GM12878 (cell line): ENCODE results near the gene MEIKIN. TPM values are rescaled to one million over a fixed set of nuclear protein-coding genes. Genes with fewer than 3 reads are reported as not detected.

Source experiments
- ATAC-seq: fragments of 200-7000 bp; cut with Tn5 transposase; 3 replicates; pipeline ENCODE4 v1.9.1; 2020; ENCODE audit warnings: mild to moderate bottlenecking, moderate library complexity
- BruUV-seq: library from RNA; stranded (reverse); fragments of 400-500 nt; replicated peaks from 2 replicates; lab custom pipeline; 2021; lab: Mats Ljungman, UMichigan
- CTCF ChIA-PET: fragments of 300-600 bp; sonication (Branson Sonifier 250); formaldehyde crosslinking; extraction: SDS; loops from one replicate; lab custom pipeline; 2021; ENCODE audit warnings: inconsistent platforms; lab: Yijun Ruan, JAX
- POLR2A ChIA-PET: fragments of 350-600 bp; formaldehyde crosslinking; extraction: SDS; loops from one replicate; lab custom pipeline; 2021; ENCODE audit warnings: inconsistent platforms; lab: Charles Lee
- RAD21 ChIA-PET: fragments of 300-600 bp; sonication (Branson Sonifier 250); formaldehyde crosslinking; loops from one replicate; lab custom pipeline; 2023; ENCODE audit warnings: antibody characterized with exemption; ENCODE audit not compliant: unreplicated experiment; lab: Charles Lee
- SMC1A ChIA-PET: fragments of 300-600 bp; sonication (Branson Sonifier 250); formaldehyde crosslinking; loops from one replicate; lab custom pipeline; 2023; ENCODE audit not compliant: unreplicated experiment, uncharacterized antibody; lab: Charles Lee
- DNase-seq: peaks from one replicate; pipeline ENCODE4 v3.0.0-alpha.2; 2011; ENCODE audit warnings: low read depth, low spot score
- FAIRE-seq: peaks from 3 replicates; lab custom pipeline; 2011; peaks lifted over from hg19 to GRCh38; lab: Jason Lieb, UNC
- H2AFZ ChIP-seq: 2 replicates; pipeline ENCODE4 v1.6.0; 2011; ENCODE audit warnings: low read depth, low read length, control low read depth; ENCODE audit not compliant: control insufficient read depth
- H3K27ac ChIP-seq: 2 replicates; pipeline ENCODE4 v1.5.1; 2011; ENCODE audit warnings: control low read depth; ENCODE audit not compliant: control insufficient read depth, insufficient read depth
- H3K27me3 ChIP-seq, 2 experiments: replicated peaks in 1 of 2; 2 replicates each; pipeline versions ENCODE4 v1.6.0 to v1.6.1; 2011; ENCODE audit warnings: low read length in 1 of 2; ENCODE audit not compliant: control insufficient read depth in 2 of 2, insufficient read depth in 2 of 2
- H3K36me3 ChIP-seq, 2 experiments: 2 replicates each; pipeline ENCODE4 v1.5.1; 2011; ENCODE audit warnings: low read length in 1 of 2; ENCODE audit not compliant: control insufficient read depth in 2 of 2, insufficient read depth in 2 of 2
- H3K4me1 ChIP-seq: 2 replicates; pipeline ENCODE4 v1.6.1; 2011; ENCODE audit warnings: mild to moderate bottlenecking, low read length, moderate library complexity, mixed read lengths; ENCODE audit not compliant: control insufficient read depth, insufficient read depth
- H3K4me2 ChIP-seq: 2 replicates; pipeline ENCODE4 v1.6.0; 2011; ENCODE audit warnings: control low read depth; ENCODE audit not compliant: control insufficient read depth, insufficient read depth
- H3K4me3 ChIP-seq: fragments of 200-600 bp; sonication (generic); 2 replicates; pipeline ENCODE4 v1.5.1; 2016
- H3K79me2 ChIP-seq: 2 replicates; pipeline ENCODE4 v1.6.0; 2011; ENCODE audit warnings: low read length; ENCODE audit not compliant: control insufficient read depth, insufficient read depth
- H3K9ac ChIP-seq: 2 replicates; pipeline ENCODE4 v1.8.0; 2011; ENCODE audit warnings: low read length, control low read depth, mixed read lengths; ENCODE audit not compliant: control insufficient read depth, insufficient read depth
- H3K9me3 ChIP-seq: replicated peaks from 3 replicates; pipeline ENCODE4 v1.5.1; 2011; ENCODE audit warnings: mild to moderate bottlenecking, low read length; ENCODE audit not compliant: control insufficient read depth, insufficient read depth
- H4K20me1 ChIP-seq: 2 replicates; pipeline ENCODE4 v1.6.0; 2011; ENCODE audit not compliant: control insufficient read depth, insufficient read depth
- DPF2 ChIP-seq: fragments of 450-650 bp; IDR thresholded peaks from 2 replicates; pipeline ENCODE4 v1.6.1; 2017; ENCODE audit warnings: mild to moderate bottlenecking
- JUNB ChIP-seq: IDR thresholded peaks from 2 replicates; pipeline ENCODE4 v1.6.1; 2016; ENCODE audit warnings: antibody characterized with exemption, mild to moderate bottlenecking
- MEF2B ChIP-seq: fragments of 450-650 bp; IDR thresholded peaks from 2 replicates; pipeline ENCODE4 v1.6.1; 2018; ENCODE audit warnings: mild to moderate bottlenecking, moderate library complexity; ENCODE audit not compliant: partially characterized antibody, poor library complexity, severe bottlenecking
- NFXL1 ChIP-seq: fragments of 450-650 bp; IDR thresholded peaks from 2 replicates; pipeline ENCODE4 v1.6.1; 2017; ENCODE audit warnings: antibody characterized with exemption, mild to moderate bottlenecking, borderline replicate concordance
- NKRF ChIP-seq: fragments of 450-650 bp; conservative IDR thresholded peaks from 2 replicates; pipeline ENCODE4 v1.6.1; 2017; ENCODE audit warnings: mild to moderate bottlenecking, moderate library complexity
- POLR2A ChIP-seq: IDR thresholded peaks from 2 replicates; pipeline ENCODE4 v1.6.1; 2011; ENCODE audit warnings: low read depth, mild to moderate bottlenecking, low read length
- SKIL ChIP-seq: fragments of 450-650 bp; IDR thresholded peaks from 2 replicates; pipeline ENCODE4 v1.6.1; 2017; ENCODE audit warnings: mild to moderate bottlenecking, low read depth, inconsistent platforms; ENCODE audit not compliant: poor library complexity, severe bottlenecking
- SMAD1 ChIP-seq: fragments of 450-650 bp; IDR thresholded peaks from 2 replicates; pipeline ENCODE4 v1.6.1; 2018; ENCODE audit warnings: mild to moderate bottlenecking, low read depth; ENCODE audit not compliant: partially characterized antibody
- SUPT20H ChIP-seq: IDR thresholded peaks from 2 replicates; pipeline ENCODE4 v1.6.1; 2011; ENCODE audit warnings: low read depth, mild to moderate bottlenecking, low read length, moderate library complexity, borderline replicate concordance; ENCODE audit not compliant: control insufficient read depth
- ZBTB4 ChIP-seq: fragments of 450-650 bp; formaldehyde crosslinking; IDR thresholded peaks from 2 replicates; pipeline ENCODE4 v1.4.0; 2022; ENCODE audit warnings: mild to moderate bottlenecking, moderate library complexity
- ZNF24 ChIP-seq: fragments of 450-650 bp; IDR thresholded peaks from 2 replicates; pipeline ENCODE4 v1.6.1; 2017; ENCODE audit warnings: antibody characterized with exemption, mild to moderate bottlenecking
- WGBS: methylation state at CpG from one replicate; pipeline ENCODE4 v1.1.6; 2016; ENCODE audit warnings: low lambda C conversion rate; ENCODE audit not compliant: insufficient replicate concordance, insufficient coverage; ENCODE audit errors: missing lambda C conversion rate; 5-methylcytosine and 5-hydroxymethylcytosine counted together
- in situ Hi-C: fragments of 300-500 bp; cut with MboI; formaldehyde crosslinking; loops from 9 replicates; pipeline ENCODE4 v1.14.3; 2018; ENCODE audit warnings: mixed read lengths
- intact Hi-C: fragments of 100-400 bp; cut with micrococcal nuclease; formaldehyde crosslinking; loops from one replicate; pipeline ENCODE4 v1.14.2; 2022; ENCODE audit not compliant: unreplicated experiment
- polyA plus RNA-seq, 11 experiments: library from polyadenylated mRNA; depleted of rRNA in 4 of 11; unstranded in 6 of 11; stranded (reverse) in 5 of 11; fragments of >200 nt; fragmentation: Nextera tagmentation in 4 of 11; fragmentation: Illumina TruSeq in 1 of 11; extraction: Ambion mirVana in 4 of 11; extraction: Trizol in 1 of 11; gene quantifications; 1 replicate in 1 of 11; 2 replicates in 10 of 11; pipeline versions ENCODE4 v1.2.1 to v1.2.3, GENCODE V29; 2011 to 2016; ENCODE audit warnings: inconsistent platforms in 2 of 11, missing spikeins in 2 of 11, low read depth in 1 of 11
- total RNA-seq, 4 experiments: library from RNA; depleted of rRNA in 3 of 4; stranded (reverse); fragments of >200 nt in 3 of 4; fragmentation: Illumina TruSeq in 1 of 4; extraction: Trizol in 1 of 4; gene quantifications; 2 replicates each; pipeline versions ENCODE4 v1.2.1 to v1.2.3, GENCODE V29; 2013 to 2021

MEIKIN gene
- total and polyA plus RNA-seq, 10 of the 15 experiments (the other 5 are each of a cell fraction or from before 2014, with no cell fraction given), result not detected

GRCh38 chr5:131863700-131864099 is 81.8 kb downstream of the MEIKIN start (continued):
- TF ChIP-seq NKRF, result no peak
- TF ChIP-seq, all 136 proteins: peak for 0

- H3K36me3 ChIP-seq, result no peaks in the 10 kb centered on the region
- no peak for FAIRE-seq
- no peak for DNase-seq
- in situ Hi-C loops, result no loop called here
- RAD21 ChIA-PET, result no interaction called here
- H2AFZ ChIP-seq, result no peak overlapping the region
- intact Hi-C loops, result no loop called here
- H3K4me1 ChIP-seq, result peaks cover 4% of the 10 kb centered on the region; the same call in 1 of the 2 replicates
- no peaks in the 10 kb centered on the region for H4K20me1 ChIP-seq
- no peak overlapping the region for H3K9ac ChIP-seq
- POLR2A ChIA-PET, result no interaction called here
- no peak overlapping the region for H3K4me2 ChIP-seq
- no peak overlapping the region for H3K27ac ChIP-seq
- ATAC-seq, result no peak
- SMC1A ChIA-PET, result no interaction called here
- no peaks in the 10 kb centered on the region for H3K27me3 ChIP-seq
- no peak for TF ChIP-seq ZBTB4 (CRISPR knock-in tag)
- TF ChIP-seq MEF2B, result no peak
- no peak for TF ChIP-seq JUNB
- no peak for TF ChIP-seq DPF2
- no peak for TF ChIP-seq SUPT20H
- TF ChIP-seq POLR2A, result no peak
- TF ChIP-seq SKIL, result no peak
- no peak for TF ChIP-seq NFXL1
- TF ChIP-seq SMAD1, result no peak
- TF ChIP-seq ZNF24, result no peak
- 62% methylated on average over 10 of the region's 10 CpGs for WGBS
- no TSS peak for BruUV-seq
- CTCF ChIA-PET, result no interaction called here
- no peaks in the 10 kb centered on the region for H3K9me3 ChIP-seq
- H3K79me2 ChIP-seq, result no peaks in the 10 kb centered on the region
- H3K4me3 ChIP-seq, result no peak overlapping the region
Measured at GRCh38 chr5:131857388-131857787, 88.1 kb downstream of the MEIKIN start.
